Measurements from ENCODE around the gene LUZP1.

GRCh38 chr1:23129846-23130245, 38.8 kb downstream of the LUZP1 start:
- TF ChIP-seq CTCF (IDR thresholded peaks at IDR 0.05) (no peak), POLR2A (IDR thresholded peaks at IDR 0.05) (no peak)
